SK-N-SH (cell line): Measurements from ENCODE around the gene GTPBP3.

Experiments used
- CTCF ChIP-seq: fragments of 200-600 bp; sonication (generic); IDR thresholded peaks from 2 replicates; pipeline ENCODE4 v1.6.1; 2017; ENCODE audit warnings: antibody characterized with exemption, mild to moderate bottlenecking, moderate library complexity
- EP300 ChIP-seq, 2 experiments: IDR thresholded peaks; 2 replicates each; pipeline versions ENCODE4 v1.4.0 to v1.6.1; 2012; ENCODE audit warnings: borderline replicate concordance in 1 of 2, low read depth in 1 of 2, low read length in 1 of 2
- EZH2phosphoT487 ChIP-seq: fragments of 200-600 bp; sonication (generic); IDR thresholded peaks from 2 replicates; pipeline ENCODE4 v1.6.1; 2017; ENCODE audit warnings: low read depth, mixed run types, mild to moderate bottlenecking, antibody characterized with exemption, moderate library complexity, borderline replicate concordance
- FOXM1 ChIP-seq: IDR thresholded peaks from 2 replicates; pipeline ENCODE4 v1.4.0; 2012; ENCODE audit warnings: low read depth, mild to moderate bottlenecking
- GATA2 ChIP-seq: sonication (generic); formaldehyde crosslinking; IDR thresholded peaks from 2 replicates; pipeline ENCODE4 v1.5.0; 2020; ENCODE audit warnings: mild to moderate bottlenecking, missing genetic modification reagents
- NRF1 ChIP-seq: IDR thresholded peaks from 2 replicates; pipeline ENCODE4 v1.6.1; 2012; ENCODE audit warnings: low read depth, mild to moderate bottlenecking, low read length
- TCF12 ChIP-seq: IDR thresholded peaks from 2 replicates; pipeline ENCODE4 v1.4.0; 2012
- TEAD4 ChIP-seq: IDR thresholded peaks from 2 replicates; pipeline ENCODE4 v1.4.0; 2012; ENCODE audit warnings: mild to moderate bottlenecking, borderline replicate concordance; ENCODE audit not compliant: insufficient read depth
- YY1 ChIP-seq: IDR thresholded peaks from 2 replicates; pipeline ENCODE4 v1.4.0; 2012; ENCODE audit warnings: low read depth, mild to moderate bottlenecking
- TF ChIP-seq, protein P1 (sequence below): IDR thresholded peaks from 2 replicates; pipeline ENCODE4 v1.4.0; 2012; ENCODE audit warnings: low read depth
- TF ChIP-seq, protein P2 (sequence below): IDR thresholded peaks from 2 replicates; pipeline ENCODE4; 2012

DNA sequence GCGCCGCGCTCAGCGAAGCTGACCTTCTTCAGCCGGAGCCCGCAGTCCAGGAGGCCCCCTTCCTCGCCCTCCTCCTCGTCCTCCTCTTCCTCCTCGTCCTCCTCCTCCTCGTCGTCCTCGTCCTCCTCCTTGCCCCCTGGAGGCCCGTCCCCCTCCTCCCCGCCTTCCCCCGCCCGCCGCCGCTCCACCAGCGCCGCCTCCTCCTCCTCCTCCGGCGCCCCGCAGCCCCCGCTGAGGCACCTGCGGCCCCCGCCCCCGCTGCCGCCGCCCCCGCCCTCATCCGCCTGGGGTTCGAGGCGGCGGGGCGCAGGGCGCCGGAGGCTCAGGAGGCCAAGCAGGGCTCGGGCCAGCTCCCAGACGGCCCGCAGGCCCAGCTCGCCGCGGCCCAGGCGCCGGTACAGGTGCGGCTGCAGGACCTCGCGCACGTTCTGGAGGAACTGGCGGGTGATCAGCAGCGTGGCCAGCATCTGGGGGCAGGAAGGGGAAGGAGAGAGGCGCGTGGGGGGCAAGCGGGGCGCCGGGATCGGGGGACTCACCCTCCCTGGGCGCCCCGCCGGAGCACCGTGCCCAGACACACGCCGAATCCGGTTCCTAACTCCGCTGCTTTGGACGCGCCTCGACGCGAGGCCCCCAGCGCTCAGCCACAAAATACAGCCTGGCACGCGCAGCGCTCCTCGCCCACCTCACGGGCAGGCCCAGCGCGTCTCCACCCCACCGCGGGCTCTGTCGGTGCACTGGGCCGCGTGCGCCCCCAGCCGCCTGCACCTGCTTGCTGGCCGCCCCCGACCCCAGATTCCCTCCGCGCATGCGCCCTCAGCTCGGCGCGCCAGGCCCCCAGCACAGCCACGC lies 8.6 kb upstream of the GTPBP3 start:
- TF ChIP-seq GATA2 (CRISPR knock-in tag) (no peak), FOXM1 (no peak), TEAD4 (no peak), CTCF (no peak), YY1 (no peak), EP300 (IDR thresholded peaks at IDR 0.05; ENCODE audit: borderline replicate concordance in 1 of 2, low read depth in 1 of 2, low read length in 1 of 2) (no peak), EZH2phosphoT487 (no peak), TCF12 (no peak), NRF1 (no peak)
- TF ChIP-seq, protein P1, sequence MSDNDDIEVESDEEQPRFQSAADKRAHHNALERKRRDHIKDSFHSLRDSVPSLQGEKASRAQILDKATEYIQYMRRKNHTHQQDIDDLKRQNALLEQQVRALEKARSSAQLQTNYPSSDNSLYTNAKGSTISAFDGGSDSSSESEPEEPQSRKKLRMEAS, result no peak
- TF ChIP-seq, protein P2, sequence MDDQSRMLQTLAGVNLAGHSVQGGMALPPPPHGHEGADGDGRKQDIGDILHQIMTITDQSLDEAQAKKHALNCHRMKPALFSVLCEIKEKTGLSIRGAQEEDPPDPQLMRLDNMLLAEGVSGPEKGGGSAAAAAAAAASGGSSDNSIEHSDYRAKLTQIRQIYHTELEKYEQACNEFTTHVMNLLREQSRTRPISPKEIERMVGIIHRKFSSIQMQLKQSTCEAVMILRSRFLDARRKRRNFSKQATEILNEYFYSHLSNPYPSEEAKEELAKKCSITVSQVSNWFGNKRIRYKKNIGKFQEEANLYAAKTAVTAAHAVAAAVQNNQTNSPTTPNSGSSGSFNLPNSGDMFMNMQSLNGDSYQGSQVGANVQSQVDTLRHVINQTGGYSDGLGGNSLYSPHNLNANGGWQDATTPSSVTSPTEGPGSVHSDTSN, result no peak
